Neural progenitor cell (in vitro differentiated cells): ENCODE data around the gene GALK1.

ENCODE experiments used
- EZH2 ChIP-seq: fragments of 200-600 bp; sonication (generic); IDR thresholded peaks from 2 replicates; pipeline ENCODE4 v1.6.1; 2017; ENCODE audit warnings: antibody characterized with exemption, mild to moderate bottlenecking, moderate library complexity
- EZH2phosphoT487 ChIP-seq: fragments of 200-600 bp; sonication (generic); IDR thresholded peaks from 2 replicates; pipeline ENCODE4 v1.6.1; 2017; ENCODE audit warnings: antibody characterized with exemption
- TF ChIP-seq, protein P1 (sequence below): fragments of 200-600 bp; sonication (generic); IDR thresholded peaks from 2 replicates; pipeline ENCODE4 v1.5.1; 2017; ENCODE audit warnings: antibody characterized with exemption, mild to moderate bottlenecking

DNA sequence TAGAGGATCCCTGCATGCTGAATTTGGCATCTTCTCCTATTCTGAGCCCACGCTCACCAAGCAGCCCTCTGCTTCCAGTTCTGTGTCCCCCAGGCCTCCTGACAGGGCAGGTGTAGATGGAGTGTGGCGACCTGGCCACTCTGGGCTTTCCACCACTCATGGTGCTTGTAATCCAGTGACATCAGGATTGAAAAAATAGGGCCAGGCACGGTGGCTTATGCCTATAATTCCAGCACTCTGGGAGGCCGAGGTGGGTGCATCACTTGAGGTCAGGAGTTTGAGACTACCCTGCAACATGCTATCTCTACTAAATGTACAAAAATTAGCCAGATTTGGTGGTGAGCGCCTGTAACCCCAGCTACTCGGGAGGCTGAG is 49.0 kb upstream of the GALK1 start:
- TF ChIP-seq, protein P1, sequence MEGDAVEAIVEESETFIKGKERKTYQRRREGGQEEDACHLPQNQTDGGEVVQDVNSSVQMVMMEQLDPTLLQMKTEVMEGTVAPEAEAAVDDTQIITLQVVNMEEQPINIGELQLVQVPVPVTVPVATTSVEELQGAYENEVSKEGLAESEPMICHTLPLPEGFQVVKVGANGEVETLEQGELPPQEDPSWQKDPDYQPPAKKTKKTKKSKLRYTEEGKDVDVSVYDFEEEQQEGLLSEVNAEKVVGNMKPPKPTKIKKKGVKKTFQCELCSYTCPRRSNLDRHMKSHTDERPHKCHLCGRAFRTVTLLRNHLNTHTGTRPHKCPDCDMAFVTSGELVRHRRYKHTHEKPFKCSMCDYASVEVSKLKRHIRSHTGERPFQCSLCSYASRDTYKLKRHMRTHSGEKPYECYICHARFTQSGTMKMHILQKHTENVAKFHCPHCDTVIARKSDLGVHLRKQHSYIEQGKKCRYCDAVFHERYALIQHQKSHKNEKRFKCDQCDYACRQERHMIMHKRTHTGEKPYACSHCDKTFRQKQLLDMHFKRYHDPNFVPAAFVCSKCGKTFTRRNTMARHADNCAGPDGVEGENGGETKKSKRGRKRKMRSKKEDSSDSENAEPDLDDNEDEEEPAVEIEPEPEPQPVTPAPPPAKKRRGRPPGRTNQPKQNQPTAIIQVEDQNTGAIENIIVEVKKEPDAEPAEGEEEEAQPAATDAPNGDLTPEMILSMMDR, result no peak
- no peak for TF ChIP-seq EZH2
- TF ChIP-seq EZH2phosphoT487, result no peak
